Endothelial cell of umbilical vein (primary cell): ENCODE data around the gene CENPW.

ENCODE experiments used
- CTCF ChIP-seq, 2 donors: IDR thresholded peaks; 1 replicate in 1 of 2; 2 replicates in 1 of 2; pipeline ENCODE4 v1.5.1; 2011; ENCODE audit warnings: low read length in 2 of 2, mild to moderate bottlenecking in 2 of 2, moderate library complexity in 2 of 2, control low read depth in 1 of 2, inconsistent platforms in 1 of 2, low read depth in 1 of 2; ENCODE audit not compliant: insufficient read depth in 1 of 2; ENCODE audit errors: extremely low read depth in 1 of 2
- FOS ChIP-seq: IDR thresholded peaks from 2 replicates; pipeline ENCODE4 v1.6.1; 2011; ENCODE audit warnings: mild to moderate bottlenecking, low read length, moderate library complexity, borderline replicate concordance; ENCODE audit not compliant: insufficient read depth
- JUN ChIP-seq: IDR thresholded peaks from 2 replicates; pipeline ENCODE4 v1.6.1; 2011; ENCODE audit warnings: borderline replicate concordance, low read depth; ENCODE audit not compliant: insufficient read length, insufficient read depth
- MAX ChIP-seq: IDR thresholded peaks from 2 replicates; pipeline ENCODE4 v1.6.1; 2011; ENCODE audit not compliant: insufficient read depth, insufficient read length
- POLR2AphosphoS5 ChIP-seq: IDR thresholded peaks from 2 replicates; pipeline ENCODE4 v1.6.1; 2012; ENCODE audit warnings: low read depth, mild to moderate bottlenecking, control low read depth, low read length, moderate library complexity; ENCODE audit not compliant: insufficient read depth

- TF ChIP-seq CTCF (IDR thresholded peaks at IDR 0.05; ENCODE audit: extremely low read depth in 1 of 2, insufficient read depth in 1 of 2, low read depth in 1 of 2, low read length in 2 of 2) (no peak), JUN (no peak), MAX (no peak), POLR2AphosphoS5 (no peak), FOS (no peak)
Measured at GRCh38 chr6:126383203-126383602, 43.3 kb downstream of the CENPW start.
